Measurements from ENCODE around the gene TRIM45.
"Not testable (repeated sequence)": the region's sequence is repeated elsewhere in the genome, so short reads cannot be mapped to it uniquely, and the experiment has no call there.

TRIM45 gene

DNA sequence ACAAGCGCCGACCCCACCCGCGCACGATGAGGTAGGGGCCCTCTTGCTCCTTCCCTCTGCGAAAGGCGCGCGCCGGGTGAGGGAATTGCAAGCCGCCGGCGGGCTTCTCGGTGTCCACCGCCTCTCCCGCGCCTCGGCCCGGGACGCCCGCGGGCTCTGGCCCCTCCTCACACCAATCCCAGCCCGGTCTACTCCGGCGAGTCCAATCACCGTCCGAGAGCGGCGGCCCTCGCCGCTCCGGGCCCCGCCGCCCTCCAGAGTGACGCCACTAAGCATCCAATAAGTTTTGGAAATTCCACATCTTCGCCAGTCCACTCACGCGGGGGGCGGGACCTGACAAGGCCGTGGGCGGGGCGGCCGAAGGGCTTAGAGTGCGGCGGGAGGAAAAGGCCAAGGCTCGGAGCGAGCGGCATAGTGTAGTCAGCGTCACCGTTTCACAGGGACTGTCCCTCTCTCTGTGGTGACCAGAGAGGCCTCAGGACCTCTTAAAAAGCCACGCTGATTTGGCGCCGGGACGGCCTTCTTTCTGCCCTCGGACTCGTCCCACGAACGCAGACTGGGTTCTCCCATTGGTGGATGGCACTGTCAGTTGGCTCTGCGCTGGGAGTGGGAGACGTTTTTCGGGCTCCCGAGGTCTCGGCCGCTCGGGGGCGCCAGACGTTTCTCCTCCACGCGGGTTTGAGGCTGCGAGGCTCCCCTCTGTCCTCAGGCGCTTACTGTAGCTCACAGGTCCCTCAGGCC lies at the start of gene TRIM45:
Gene TRIM45, minus strand, starts transcription at position 161 of the 741 bp plus-strand sequence. CDS start 548 bp downstream, outside the sequence.
- peak; percentile 97 for DNase-seq

DNA sequence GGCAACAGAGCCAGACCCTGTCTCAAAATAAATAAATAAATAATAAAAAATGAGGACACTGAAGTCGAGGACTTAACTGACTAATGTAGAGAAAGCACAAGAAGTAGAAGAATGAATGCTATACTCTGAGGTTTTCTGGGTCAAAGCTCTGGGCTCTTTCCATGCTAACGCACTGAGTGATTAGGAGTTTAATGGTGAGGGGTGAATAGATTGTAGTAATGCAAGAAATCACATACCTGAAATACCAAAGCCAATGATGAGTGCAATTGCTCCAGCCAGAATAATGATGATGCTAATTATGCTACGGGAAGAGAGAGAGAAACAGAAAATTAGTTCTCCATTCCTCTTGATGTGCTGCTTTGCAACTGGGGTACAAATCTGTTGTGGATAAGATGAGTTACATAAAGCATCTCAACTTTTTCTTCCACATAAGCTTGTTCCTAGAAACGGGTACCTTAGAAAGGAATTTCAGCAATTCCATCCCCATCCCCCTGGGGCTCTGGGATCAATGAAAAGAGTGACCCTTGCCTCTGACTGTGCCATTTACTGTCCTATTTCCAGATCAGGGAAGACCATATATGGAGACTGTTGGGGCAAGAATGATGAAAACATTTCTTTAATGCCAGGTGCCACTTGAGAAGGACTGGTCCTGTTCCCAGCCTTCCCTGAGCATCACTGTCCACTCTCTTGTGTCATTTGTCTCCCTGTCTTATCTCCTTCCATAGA lies 48.5 kb upstream of the TRIM45 start:
- no peak for DNase-seq
- in situ Hi-C loops (cut with MboI; ENCODE audit: low pct_unique_long_range_greater_than_20kb, low sequenced_read_pairs): no loop called here

More for the DNA sequence above, at the start of gene TRIM45:
- in situ Hi-C loops (cut with MboI; ENCODE audit: low pct_unique_long_range_greater_than_20kb, low sequenced_read_pairs): no loop called here

DNA sequence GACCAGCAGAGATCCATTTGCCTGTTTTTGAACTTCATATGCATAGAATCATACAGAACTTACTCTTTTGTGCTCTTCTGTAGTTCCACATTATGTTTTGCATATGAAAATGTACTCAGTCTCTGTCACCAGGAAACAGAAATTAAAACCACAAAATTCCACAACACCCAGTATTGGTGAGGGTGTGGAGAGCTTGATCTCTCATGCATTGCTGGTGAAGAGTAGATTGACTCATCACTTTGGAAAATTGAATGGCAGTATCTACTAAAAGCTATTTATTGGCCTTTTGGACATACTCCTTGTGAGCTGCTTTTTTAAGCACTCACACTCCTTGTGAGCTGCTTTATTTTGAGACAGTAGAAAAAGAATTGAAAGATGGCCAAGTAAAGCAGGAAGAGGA lies 45.9 kb upstream of the TRIM45 start:
- no peak for DNase-seq
- in situ Hi-C loops (cut with MboI; ENCODE audit: low pct_unique_long_range_greater_than_20kb, low sequenced_read_pairs): no loop called here

DNA sequence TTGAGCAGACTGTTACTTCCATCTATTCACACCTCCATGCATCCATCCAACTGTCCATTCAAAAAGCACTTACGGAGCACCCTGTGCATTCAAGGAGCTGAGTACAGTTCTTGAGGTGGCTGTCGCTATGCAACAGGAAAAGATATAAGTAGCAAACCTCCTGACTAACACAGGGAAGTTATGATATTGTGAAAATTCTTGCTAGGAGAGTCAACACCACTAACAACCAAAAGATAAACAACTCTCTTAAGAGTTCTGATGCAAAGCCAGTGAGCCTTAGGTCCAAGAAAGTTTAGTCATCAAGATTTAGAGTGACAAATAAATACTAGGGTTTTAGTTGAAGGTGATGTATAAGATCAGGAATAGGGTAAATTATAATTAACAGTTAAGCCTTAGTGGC lies 44.5 kb upstream of the TRIM45 start:
- in situ Hi-C loops (cut with MboI; ENCODE audit: low pct_unique_long_range_greater_than_20kb, low sequenced_read_pairs): no loop called here
- no peak for DNase-seq

- in situ Hi-C loops (cut with MboI; ENCODE audit: low pct_unique_long_range_greater_than_20kb, low sequenced_read_pairs): no loop called here
These were observed 42.7 kb upstream of the TRIM45 start for GRCh38 chr1:117164209-117164608.

GRCh38 chr1:117162816-117163215 lies 41.3 kb upstream of the TRIM45 start:
- DNase-seq: no peak
- in situ Hi-C loops (cut with MboI; ENCODE audit: low pct_unique_long_range_greater_than_20kb, low sequenced_read_pairs): no loop called here

More at GRCh38 chr1:117164209-117164608, 42.7 kb upstream of the TRIM45 start:
- DNase-seq: no peak

- in situ Hi-C loops (cut with MboI; ENCODE audit: low pct_unique_long_range_greater_than_20kb, low sequenced_read_pairs): no loop called here
- no peak for DNase-seq
These were observed 40.3 kb upstream of the TRIM45 start for GRCh38 chr1:117161887-117162286.

DNA sequence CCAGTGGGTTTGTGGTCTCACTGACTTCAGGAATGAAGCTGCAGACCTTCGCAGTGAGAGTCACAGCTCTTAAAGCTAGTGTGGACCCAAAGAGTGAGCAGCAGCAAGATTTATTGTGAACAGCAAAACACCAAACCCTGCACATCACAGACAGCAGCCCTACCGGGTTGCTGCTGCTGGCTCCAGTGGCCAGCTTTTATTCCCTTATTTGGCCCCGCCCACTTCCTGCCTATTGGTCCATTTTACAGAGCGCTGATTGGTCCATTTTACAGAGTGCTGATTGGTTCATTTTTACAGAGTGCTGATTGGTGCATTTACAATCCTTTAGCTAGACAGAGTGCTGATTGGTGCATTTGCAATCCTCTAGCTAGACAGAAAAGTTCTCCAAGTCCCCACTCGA lies 29.8 kb upstream of the TRIM45 start:
- in situ Hi-C loops (cut with MboI; ENCODE audit: low pct_unique_long_range_greater_than_20kb, low sequenced_read_pairs); DNase-seq: not testable (repeated sequence)

GRCh38 chr1:117150316-117150715 lies 28.8 kb upstream of the TRIM45 start:
- DNase-seq: peak; percentile 17
- in situ Hi-C loops (cut with MboI; ENCODE audit: low pct_unique_long_range_greater_than_20kb, low sequenced_read_pairs): no loop called here

- in situ Hi-C loops (cut with MboI; ENCODE audit: low pct_unique_long_range_greater_than_20kb, low sequenced_read_pairs): loop anchor here (25.0 kb wide), 2 partner anchors 314 to 664 kb away; no protein-coding TSS in a partner anchor
- DNase-seq: no peak
These were observed 26.5 kb upstream of the TRIM45 start for GRCh38 chr1:117147856-117148588.

GRCh38 chr1:117147341-117147831 lies 25.8 kb upstream of the TRIM45 start:
- no peak for DNase-seq

DNA sequence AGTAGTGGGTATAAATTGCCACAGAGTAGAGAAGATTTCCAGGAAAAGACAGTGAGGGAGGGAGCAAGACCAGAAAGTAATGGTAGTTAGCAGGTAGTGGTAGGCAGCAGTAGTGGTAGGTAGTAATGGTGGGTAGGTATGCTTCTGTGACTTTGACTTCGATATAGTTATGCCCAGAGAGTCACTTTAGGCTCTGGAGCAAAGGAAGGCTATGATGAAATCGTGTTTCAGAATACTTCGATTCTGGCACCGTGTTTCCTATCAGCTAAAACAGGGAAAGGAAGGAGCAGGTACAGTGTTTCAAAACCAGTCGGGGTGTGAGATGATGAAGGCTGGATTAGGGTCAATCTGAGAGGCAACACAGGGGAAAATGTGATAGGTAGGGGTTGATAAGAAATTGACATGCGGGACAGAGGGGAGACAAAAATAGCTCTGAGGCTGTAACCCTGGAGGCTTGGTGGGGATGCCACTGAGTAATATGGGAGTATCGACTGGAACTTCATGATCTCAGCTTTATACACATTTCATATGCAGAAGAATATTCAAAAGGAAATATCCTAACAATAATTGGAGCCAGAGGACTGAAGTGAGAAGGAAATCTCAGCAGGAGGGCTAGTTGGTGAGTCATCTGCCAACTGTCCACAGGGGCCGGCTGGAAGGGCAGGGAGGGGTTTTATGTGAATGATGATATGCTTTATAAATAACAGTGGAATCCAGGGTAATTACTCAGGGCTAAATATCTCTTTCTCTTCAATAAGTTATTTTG lies 25.2 kb upstream of the TRIM45 start:
- DNase-seq: no peak

More at GRCh38 chr1:117147341-117147831, 25.8 kb upstream of the TRIM45 start:
- in situ Hi-C loops (cut with MboI; ENCODE audit: low pct_unique_long_range_greater_than_20kb, low sequenced_read_pairs): loop anchor here (25.0 kb wide), 2 partner anchors 315 to 665 kb away; no protein-coding TSS in a partner anchor

DNA sequence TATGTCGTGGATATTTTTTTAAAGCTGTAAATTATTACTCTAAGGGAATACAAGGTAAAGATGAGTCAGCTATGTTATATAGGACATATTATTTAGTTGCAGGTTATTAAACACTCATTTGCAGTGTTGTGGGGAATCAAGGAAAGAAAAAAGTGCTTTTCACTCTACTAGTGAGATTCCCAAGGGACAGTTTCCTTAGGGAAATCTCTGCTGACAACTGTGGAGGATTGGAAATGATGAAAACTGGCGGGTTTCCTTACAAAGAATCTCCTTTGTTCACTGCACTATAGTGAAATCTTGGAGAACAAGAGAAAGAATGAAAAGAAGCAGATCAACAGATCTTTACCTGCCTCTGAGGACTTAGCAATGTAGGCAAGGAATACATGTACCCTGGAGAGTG lies 24.5 kb upstream of the TRIM45 start:
- DNase-seq: no peak
- in situ Hi-C loops (cut with MboI; ENCODE audit: low pct_unique_long_range_greater_than_20kb, low sequenced_read_pairs): loop anchor here (25.0 kb wide), 2 partner anchors 316 to 666 kb away; no protein-coding TSS in a partner anchor

More for the DNA sequence above, 25.2 kb upstream of the TRIM45 start:
- in situ Hi-C loops (cut with MboI; ENCODE audit: low pct_unique_long_range_greater_than_20kb, low sequenced_read_pairs): loop anchor here (25.0 kb wide), 2 partner anchors 316 to 666 kb away; no protein-coding TSS in a partner anchor

GRCh38 chr1:117143871-117144270 lies 22.3 kb upstream of the TRIM45 start:
- DNase-seq: no peak
- in situ Hi-C loops (cut with MboI; ENCODE audit: low pct_unique_long_range_greater_than_20kb, low sequenced_read_pairs): loop anchor here (25.0 kb wide), 2 partner anchors 318 to 668 kb away; no protein-coding TSS in a partner anchor

GRCh38 chr1:117143172-117143571 lies 21.6 kb upstream of the TRIM45 start:
- in situ Hi-C loops (cut with MboI; ENCODE audit: low pct_unique_long_range_greater_than_20kb, low sequenced_read_pairs): loop anchor here (25.0 kb wide), 2 partner anchors 319 to 669 kb away; no protein-coding TSS in a partner anchor
- DNase-seq: no peak

- in situ Hi-C loops (cut with MboI; ENCODE audit: low pct_unique_long_range_greater_than_20kb, low sequenced_read_pairs): loop anchor here (25.0 kb wide), 2 partner anchors 320 to 670 kb away; no protein-coding TSS in a partner anchor
- DNase-seq: no peak
These were observed 20.7 kb upstream of the TRIM45 start for GRCh38 chr1:117142200-117142599.

DNA sequence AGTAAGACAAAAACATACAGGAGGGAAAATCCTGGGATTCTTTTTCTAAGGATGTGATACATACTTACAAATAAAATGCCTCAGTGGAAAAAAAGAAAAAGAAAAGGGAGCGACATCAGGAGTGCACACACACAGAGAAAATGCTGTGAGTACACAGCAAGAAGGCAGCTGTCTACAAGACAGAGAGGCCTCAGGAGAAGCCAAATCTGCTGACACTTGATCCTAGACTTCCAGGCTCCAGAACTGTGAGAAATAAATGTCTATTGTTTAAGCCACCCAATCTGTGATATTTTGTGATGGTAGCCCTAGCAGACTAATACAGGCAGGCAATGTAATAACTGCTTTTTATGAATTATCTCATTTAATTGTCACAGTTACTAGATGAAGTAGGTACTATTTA lies 17.0 kb upstream of the TRIM45 start:
- no peak for DNase-seq
- in situ Hi-C loops (cut with MboI; ENCODE audit: low pct_unique_long_range_greater_than_20kb, low sequenced_read_pairs): loop anchor here (25.0 kb wide), 2 partner anchors 324 to 674 kb away; no protein-coding TSS in a partner anchor

DNA sequence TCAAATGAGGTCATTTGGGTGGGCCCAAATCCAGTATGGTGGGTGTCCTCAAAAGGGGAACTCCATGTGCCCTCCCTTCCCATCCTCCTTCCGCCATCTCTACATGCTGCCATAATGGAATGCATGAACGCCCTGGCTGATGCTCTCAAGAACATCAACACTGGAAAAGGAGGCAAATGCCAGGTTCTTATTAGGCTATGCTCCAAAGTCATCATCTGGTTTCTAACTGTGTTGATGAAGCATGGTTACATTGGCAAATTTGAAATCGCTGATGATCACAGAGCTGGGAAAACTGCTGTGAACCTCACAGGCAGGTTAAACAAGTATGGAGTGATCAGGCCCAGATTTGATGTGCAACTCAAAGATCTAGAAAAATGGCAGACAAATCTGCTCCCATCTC lies 16.6 kb upstream of the TRIM45 start:
- in situ Hi-C loops (cut with MboI; ENCODE audit: low pct_unique_long_range_greater_than_20kb, low sequenced_read_pairs): loop anchor here (25.0 kb wide), 2 partner anchors 324 to 674 kb away; no protein-coding TSS in a partner anchor
- DNase-seq: no peak

All from KBM-7 (cell line).